ENCODE data around the gene AFF4.
"Not testable (repeated sequence)": the region's sequence is repeated elsewhere in the genome, so short reads cannot be mapped to it uniquely, and the experiment has no call there.

Gene AFF4

DNA sequence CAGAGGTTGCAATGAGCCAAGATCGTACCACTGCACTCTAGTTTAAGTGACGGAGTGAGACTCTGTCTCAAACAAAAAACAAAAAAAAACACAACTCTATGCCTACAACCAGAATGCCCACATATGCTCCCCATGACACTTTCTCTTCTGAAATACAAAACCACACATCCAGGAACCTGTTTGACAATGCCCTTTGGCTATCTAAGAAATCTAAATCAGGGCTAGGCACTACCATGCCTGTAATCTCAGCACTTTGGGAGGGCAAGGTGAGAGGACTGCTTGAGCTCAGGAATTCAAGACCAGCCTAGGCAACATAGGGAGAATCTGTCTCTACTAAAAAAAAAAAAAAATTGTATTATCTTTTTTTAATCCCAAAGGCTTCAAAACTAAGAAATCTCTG lies 10.6 kb downstream of the AFF4 start:
- no peak for DNase-seq

- DNase-seq, result no peak
Observed at GRCh38 chr5:132951897-132952296, 11.5 kb downstream of the AFF4 start.

DNA sequence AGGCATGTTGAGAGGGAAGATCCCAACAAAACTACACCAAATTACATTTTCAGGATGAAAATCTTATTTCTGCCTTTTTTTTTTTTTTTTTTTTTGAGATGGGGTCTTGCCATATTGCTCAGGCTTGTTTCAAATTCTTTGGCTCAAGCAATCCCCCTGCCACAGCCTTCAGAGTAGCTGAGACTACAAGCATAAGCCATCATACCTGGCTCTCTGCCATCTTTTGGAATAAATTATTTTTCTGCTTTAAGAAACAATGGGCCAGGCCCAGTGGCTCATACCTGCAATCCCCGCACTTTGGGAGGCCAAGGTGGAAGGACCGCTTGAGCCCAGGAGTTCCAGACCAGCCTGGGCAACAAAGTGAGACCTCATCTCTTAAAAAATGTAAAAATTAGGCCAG lies 14.3 kb downstream of the AFF4 start:
- DNase-seq, result no peak

DNA sequence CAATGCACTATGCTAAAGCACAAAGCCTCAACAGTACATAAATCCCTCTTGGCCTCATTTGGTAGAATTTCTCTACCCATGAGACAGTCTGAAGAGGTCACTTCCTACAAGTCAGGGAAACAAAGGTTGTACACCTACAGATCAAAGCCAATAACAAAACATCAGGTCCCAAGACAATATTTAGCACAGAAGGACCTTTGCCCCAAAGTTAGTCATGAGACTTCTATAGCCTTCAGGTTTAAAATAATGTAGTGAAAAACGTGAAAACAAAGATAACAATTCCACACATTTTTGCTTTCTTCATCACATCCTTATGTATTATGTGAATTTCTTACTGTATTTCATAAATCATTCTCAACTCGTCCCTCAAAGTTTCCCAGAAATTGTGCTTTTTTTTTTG lies 15.8 kb downstream of the AFF4 start:
- no peak for DNase-seq

DNA sequence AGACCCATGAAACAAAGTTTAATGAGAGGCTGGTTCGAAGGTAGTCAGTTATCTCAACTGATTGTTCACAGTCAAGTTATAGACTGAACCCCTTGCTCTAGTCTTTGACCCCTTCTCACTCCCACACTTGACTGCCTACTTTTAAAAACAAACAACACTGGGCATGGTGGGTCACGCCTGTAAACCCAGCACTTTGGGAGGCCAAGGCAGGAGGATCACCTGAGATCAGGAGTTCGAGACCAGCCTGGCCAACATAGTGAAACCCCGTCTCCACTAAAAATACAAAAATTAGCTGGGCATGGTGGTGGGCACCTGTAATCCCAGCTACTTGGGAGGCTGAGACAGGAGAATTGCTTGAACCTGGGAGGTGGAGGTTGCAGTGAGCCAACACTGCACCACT lies 18.1 kb downstream of the AFF4 start:
- DNase-seq, result not testable (repeated sequence)

- DNase-seq, result no peak
Observed at GRCh38 chr5:132943362-132944022, 19.9 kb downstream of the AFF4 start.

GRCh38 chr5:132941331-132941730 lies 22.1 kb downstream of the AFF4 start:
- no peak for DNase-seq

DNA sequence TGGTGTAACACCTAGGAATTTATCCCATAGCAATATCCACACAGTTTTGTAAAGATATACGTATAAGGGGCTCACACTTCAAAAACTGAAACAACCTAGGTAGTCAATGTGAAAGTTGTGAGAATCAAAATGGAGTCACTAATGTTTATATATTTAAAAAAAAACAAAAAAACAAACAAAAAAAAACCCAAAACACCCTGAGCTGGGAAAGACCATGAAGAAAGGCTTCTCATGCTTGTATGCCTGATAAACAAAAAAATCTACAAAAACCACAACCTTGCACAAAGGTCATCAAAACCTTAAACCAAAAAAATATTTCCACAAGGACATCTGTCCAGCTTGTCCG lies 35.4 kb downstream of the AFF4 start:
- DNase-seq, result no peak

DNA sequence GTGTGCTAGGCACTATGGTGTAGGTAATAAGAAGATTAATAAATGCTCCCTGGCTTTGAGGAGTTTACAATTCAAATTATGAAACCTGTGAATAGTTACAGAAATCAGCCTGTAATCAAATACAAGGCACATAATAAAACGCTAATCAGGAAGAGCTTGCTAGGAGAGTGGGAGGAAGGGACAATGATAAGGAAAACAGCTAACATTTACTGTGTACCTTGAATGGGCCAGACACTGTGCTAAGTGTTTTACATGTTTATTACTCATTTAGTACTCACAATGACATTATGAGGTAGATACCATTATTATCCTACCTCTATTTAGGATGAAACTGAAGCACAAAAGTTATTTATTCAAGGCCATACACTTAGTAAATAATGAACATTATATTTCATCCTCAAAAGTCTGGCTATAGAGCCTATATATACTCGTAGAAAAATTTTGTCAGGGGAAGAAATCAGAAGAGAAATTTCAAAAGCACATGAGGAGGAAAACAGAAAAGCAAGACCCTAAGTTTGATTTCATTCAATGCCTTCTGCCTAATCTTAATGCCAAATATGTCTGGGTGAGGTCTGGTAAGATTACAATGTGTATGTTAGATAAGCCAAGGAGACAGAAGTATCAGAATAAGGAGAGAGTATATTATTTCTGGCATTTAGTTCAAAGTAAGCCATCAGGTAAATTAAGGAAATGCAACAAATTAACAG lies 35.9 kb downstream of the AFF4 start:
- DNase-seq, result no peak

DNA sequence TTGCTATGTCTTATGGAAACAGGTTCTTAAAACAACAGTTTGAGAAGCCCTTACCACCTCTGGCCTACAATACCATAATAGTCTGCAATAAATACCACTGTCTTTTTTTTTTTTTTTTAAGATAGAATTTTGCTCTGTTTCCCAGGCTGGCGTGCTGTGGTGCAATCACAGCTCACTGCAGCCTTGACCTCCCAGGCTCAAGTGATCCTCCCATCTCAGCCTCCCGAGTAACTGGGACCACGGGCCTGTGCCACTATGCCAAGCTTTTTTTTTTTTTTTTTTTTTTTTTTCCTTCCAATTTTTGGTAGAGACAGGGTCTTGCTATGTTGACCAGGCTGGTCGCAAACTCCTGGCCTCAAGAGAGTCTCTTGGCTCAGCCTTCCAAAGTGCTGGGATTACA lies 37.0 kb downstream of the AFF4 start:
- DNase-seq, result no peak

DNA sequence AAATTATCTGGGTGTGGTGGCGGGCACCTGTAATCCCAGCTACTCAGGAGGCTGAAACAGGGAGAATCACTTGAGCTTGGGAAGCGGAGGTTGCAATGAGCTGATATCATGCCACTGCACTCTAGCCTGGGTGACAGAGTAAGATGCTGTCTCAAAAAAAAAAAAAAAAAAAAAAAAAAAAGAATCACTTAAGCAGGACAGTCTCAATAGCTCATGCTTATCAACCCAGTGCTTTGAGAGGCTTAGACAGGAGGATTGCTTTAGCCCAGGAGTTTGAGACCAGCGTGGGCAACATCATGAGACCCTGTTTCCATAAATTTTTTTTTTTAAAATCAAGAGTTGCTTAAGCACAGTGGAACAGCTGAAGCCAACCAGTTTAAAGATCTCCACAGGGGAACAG lies 47.3 kb downstream of the AFF4 start:
- DNase-seq, result no peak

DNA sequence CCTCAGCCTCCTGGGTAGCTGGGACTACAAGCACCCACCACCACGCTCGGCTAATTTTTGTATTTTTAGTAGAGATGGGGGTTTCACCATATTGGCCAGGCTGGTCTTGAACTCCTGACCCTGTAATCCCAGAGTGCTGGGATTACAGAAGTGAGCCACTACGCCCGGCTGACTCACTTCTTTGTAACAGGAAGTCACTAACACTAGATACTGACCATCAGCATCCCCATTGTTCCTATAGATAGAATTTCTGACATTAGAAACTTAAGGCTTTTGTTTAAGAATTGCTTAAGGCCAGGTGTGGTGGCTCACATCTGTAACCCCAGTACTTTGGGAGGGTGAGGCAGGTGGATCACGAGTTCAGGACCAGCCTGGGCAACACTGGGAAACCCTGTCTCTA lies 47.8 kb downstream of the AFF4 start:
- DNase-seq, result no peak

DNA sequence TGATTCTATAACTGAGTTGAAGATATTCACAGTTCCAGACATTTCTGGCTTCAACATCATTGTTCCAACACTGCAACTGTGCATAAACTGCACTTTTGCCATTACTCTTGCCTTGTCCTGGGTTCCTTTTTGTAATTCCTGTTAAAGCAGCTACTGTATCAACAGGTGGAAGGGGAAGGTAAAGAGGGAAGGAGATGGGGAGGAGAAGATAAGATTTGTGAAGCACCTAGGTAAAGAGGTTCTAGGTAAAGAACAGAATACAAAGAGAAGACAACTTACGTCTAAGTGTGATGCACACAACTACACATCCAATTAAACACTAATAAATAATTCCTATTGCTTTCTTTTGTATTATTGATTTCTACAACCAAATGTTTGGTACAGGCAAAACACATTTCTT lies 53.7 kb downstream of the AFF4 start:
- DNase-seq, result no peak

- no peak for DNase-seq
Observed at GRCh38 chr5:132907161-132907560, 56.3 kb downstream of the AFF4 start.

DNA sequence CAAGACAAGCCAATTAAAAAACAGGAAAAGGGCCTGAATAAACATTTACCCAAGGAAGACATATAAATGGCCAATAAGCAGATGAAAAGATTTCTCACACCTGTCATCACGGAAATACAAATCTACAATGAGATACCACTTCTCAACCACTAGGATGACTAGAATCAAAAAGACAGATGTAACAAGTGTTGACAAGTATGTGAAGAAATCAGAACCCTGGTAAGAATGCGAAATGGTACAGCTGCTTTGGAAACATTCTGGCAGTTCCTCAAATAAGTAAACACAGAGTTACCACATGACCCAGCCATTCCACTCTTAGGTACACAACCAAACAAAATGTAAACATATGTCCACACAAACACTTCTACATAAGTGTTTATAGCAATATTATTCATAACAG lies 57.5 kb downstream of the AFF4 start:
- no peak for DNase-seq

DNA sequence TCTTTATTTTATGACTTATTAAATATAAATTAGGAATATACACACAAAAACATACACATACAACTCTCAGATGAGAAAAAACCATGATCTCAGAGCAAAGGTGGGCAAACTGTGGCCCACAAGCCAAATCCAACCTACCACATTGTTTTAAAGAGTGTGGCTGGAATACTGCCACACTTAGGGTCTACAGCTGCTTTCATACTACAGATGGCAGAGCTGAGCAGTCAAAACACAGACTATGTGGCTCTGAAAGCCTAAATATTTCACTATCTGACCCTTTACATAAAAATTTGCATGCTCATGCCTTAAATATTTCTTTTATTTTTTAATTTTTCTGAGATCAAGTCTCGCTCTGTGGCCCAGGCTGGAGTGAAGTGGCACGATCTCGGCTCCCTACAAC lies 61.7 kb downstream of the AFF4 start:
- no peak for DNase-seq

GRCh38 chr5:132901036-132901435 lies 62.4 kb downstream of the AFF4 start:
- no peak for DNase-seq

GRCh38 chr5:132898094-132898493 lies 65.3 kb downstream of the AFF4 start:
- no peak for DNase-seq

DNA sequence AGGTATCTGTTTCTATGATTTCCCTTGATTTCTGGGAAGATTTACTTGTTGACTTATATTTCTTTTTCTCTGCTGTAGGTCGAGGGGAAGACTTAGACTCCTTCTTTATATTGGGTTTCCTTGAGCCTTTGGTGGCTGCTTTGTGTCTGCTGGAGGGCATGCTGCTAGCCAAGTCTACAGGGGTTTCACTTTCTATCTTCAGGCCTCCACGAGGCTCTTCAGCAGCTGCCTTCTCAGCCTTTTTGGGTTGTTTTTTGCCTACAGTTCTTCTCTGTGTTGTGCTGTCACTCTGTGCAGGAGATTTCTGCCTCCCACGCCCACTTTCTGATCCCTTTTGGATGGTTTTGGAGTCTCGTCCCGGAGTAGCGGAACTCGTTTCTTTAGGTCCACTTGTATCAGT lies 66.7 kb downstream of the AFF4 start:
- DNase-seq, result no peak

DNA sequence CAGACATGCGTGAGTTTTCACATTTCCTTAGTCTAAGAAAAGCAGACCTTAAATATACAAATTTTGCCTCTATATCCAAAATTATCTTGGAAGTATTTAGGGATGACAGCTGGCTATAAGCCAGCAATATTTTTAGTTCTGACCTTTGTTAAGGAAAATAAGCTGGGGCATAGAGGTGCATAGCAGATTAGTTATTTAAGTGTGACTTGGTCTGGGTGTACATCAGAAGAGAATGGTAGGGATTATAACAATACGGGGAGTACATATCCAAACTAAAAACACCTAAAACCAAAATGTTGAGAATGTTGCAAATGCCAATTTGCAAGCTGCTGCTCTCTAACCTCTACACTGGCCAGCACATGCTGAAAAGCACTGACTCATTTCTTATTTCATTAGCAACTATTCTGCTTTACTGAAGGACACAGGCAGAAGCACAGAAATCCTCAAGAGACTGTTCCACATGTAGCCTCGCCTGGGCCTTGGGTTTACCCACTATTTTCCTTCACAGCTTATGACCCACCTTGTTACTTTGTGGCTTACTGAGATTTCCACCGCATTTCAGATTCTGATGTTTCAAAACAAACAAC lies 67.6 kb downstream of the AFF4 start:
- no peak for DNase-seq

DNA sequence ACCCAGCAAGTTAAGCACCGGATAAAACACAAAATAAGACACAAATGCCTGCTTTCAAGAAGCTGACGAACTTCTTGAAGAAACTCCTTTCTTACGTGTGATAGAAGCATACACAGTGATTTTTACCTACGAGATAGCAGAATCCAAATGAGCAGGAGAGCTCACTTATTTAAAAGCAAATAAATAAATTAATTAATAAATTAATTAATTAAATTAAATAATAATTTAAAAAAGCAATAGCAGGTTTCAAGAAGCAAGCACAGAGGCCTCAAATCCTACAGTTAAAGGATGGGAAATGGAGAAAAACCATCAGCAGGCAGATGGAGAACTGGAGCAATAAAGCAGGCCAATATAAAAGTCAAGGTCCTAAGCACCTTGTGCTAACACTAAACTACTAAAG lies 72.6 kb downstream of the AFF4 start:
- no peak for DNase-seq

- no peak for DNase-seq
Observed at GRCh38 chr5:132889501-132889900, 73.9 kb downstream of the AFF4 start.

- no peak for DNase-seq
Observed at GRCh38 chr5:132887283-132887682, 76.2 kb downstream of the AFF4 start.

- no peak for DNase-seq
Observed at GRCh38 chr5:132886064-132886823, 77.2 kb downstream of the AFF4 start.

All from NCI-H1417 treated with DMSO at 0.1 percent for 48 hours (cell line).